Measurements from ENCODE around the gene SLC25A13. TPM values are rescaled to one million over a fixed set of nuclear protein-coding genes. Genes with fewer than 3 reads are reported as not detected.

The SLC25A13 gene
- total and polyA plus RNA-seq, 2 of the 8 experiments (the other 6 are each of a cell fraction or from before 2014, with no cell fraction given): 30.8 to 85.4 TPM

GRCh38 chr7:96284835-96285234 lies 37.1 kb downstream of the SLC25A13 start:
- FAIRE-seq: no peak
- WGBS, 2 experiments (ENCODE audit: extremely low coverage in 1 of 2, insufficient coverage in 1 of 2, insufficient read length in 1 of 2, insufficient replicate concordance in 2 of 2, low coverage in 1 of 2, low lambda C conversion rate in 2 of 2, missing lambda C conversion rate in 1 of 2): 86% methylated on average over 3 of the region's 3 CpGs; no CpG with 5 or more reads in 1 of the 2 experiments

More at GRCh38 chr7:96284835-96285234, 37.1 kb downstream of the SLC25A13 start:
- H3K79me1 ChIP-seq (ENCODE audit: low read depth, low read length): peaks cover 5% of the 10 kb centered on the region
- no peak overlapping the region for H4K5ac ChIP-seq (ENCODE audit: insufficient read length, low read depth, low read length)
- no peak overlapping the region for H3K14ac ChIP-seq (ENCODE audit: insufficient read length)
- no peak overlapping the region for H3K18ac ChIP-seq (ENCODE audit: extremely low read depth, low read length)
- no peak overlapping the region for H2BK20ac ChIP-seq (ENCODE audit: low read length)
- H3K9ac ChIP-seq (replicated peaks in 1 of 4; ENCODE audit: extremely low read depth in 1 of 4, low read depth in 3 of 4, low read length in 3 of 4): no peak overlapping the region
- H3K4me3 ChIP-seq (ENCODE audit: extremely low read depth in 1 of 4, insufficient read depth in 2 of 4, low read depth in 3 of 4, low read length in 4 of 4): no peak overlapping the region
- no peaks in the 10 kb centered on the region; a peak in 2 of 7 replicates for H3K4me1 ChIP-seq (replicated peaks in 1 of 4; ENCODE audit: control insufficient read depth in 3 of 4, insufficient read depth in 4 of 4, low read length in 3 of 4)
- H2AK5ac ChIP-seq (ENCODE audit: low read depth, low read length): no peak overlapping the region
- no peak overlapping the region for H4K8ac ChIP-seq (ENCODE audit: extremely low read depth, insufficient read depth, low read length)
- H2BK12ac ChIP-seq (ENCODE audit: low read depth, low read length): no peak overlapping the region
- H3K27ac ChIP-seq (ENCODE audit: low read depth, low read length): no peak overlapping the region
- no peak for TF ChIP-seq RAD21 (IDR thresholded peaks at IDR 0.05 in 1 of 2, conservative IDR thresholded peaks at IDR 0.05 in 1 of 2; ENCODE audit: low read depth in 2 of 2, low read length in 2 of 2)
- no peak for TF ChIP-seq MAX (IDR thresholded peaks at IDR 0.05)
- no peak for TF ChIP-seq KDM4A (IDR thresholded peaks at IDR 0.05; ENCODE audit: low read depth, low read length, severe bottlenecking)
- no peak for TF ChIP-seq YY1 (IDR thresholded peaks at IDR 0.05; ENCODE audit: low read depth, low read length)
- TF ChIP-seq BACH1 (IDR thresholded peaks at IDR 0.05; ENCODE audit: low read length): no peak
- TF ChIP-seq EGR1 (IDR thresholded peaks at IDR 0.05; ENCODE audit: borderline replicate concordance, low read depth, low read length): no peak
- no peak for TF ChIP-seq SP1 (IDR thresholded peaks at IDR 0.05; ENCODE audit: low read depth, low read length)
- H3K56ac ChIP-seq (replicated peaks; ENCODE audit: insufficient read length, low read depth, low read length): no peak overlapping the region
- peaks cover 0 to 3% (median 1%) of the 10 kb centered on the region in 4 experiments; a peak in 3 of 8 replicates for H3K36me3 ChIP-seq (ENCODE audit: control insufficient read depth in 2 of 4, insufficient read depth in 4 of 4, low read length in 3 of 4)
- no peak overlapping the region for H2BK120ac ChIP-seq (replicated peaks; ENCODE audit: low read depth, low read length)
- H3K9me3 ChIP-seq (ENCODE audit: insufficient read depth in 2 of 2, low read depth in 1 of 2, low read length in 1 of 2): peaks cover 3 to 6% of the 10 kb centered on the region in 2 experiments; a peak in 1 of 4 replicates
- no peaks in the 10 kb centered on the region for H3K23me2 ChIP-seq (ENCODE audit: low read depth, low read length)
- no peak overlapping the region for H2BK15ac ChIP-seq (ENCODE audit: low read length)
- no peak overlapping the region for H3K23ac ChIP-seq (ENCODE audit: insufficient read length)
- CTCF ChIA-PET (ENCODE audit: partially characterized antibody): no interaction called here
- peaks cover 6 to 8% of the 10 kb centered on the region in 2 experiments for H4K20me1 ChIP-seq (replicated peaks in 1 of 2; ENCODE audit: control insufficient read depth in 1 of 2, insufficient read depth in 2 of 2, low read length in 2 of 2)
- no peak overlapping the region for H3K4me2 ChIP-seq (ENCODE audit: insufficient read depth in 1 of 2, low read depth in 2 of 2, low read length in 2 of 2)
- no peaks in the 10 kb centered on the region for H3K27me3 ChIP-seq (replicated peaks in 1 of 4; ENCODE audit: control insufficient read depth in 3 of 4, extremely low read depth in 1 of 4, insufficient read depth in 3 of 4, low read length in 3 of 4)
- peaks cover 4 to 44% of the 10 kb centered on the region in 2 experiments; a peak in 3 of 4 replicates for H3K79me2 ChIP-seq (ENCODE audit: control insufficient read depth in 1 of 2, insufficient read depth in 2 of 2, low read length in 2 of 2)
- H3K4ac ChIP-seq (replicated peaks; ENCODE audit: insufficient read length, low read depth, low read length): no peak overlapping the region
- no peak overlapping the region for H2BK5ac ChIP-seq (ENCODE audit: low read depth, low read length)
- no peak for DNase-seq (ENCODE audit: low read depth in 1 of 2, low spot score in 2 of 2)
- no peak overlapping the region for H2AFZ ChIP-seq (ENCODE audit: low read length)
- no peak overlapping the region for H4K91ac ChIP-seq (replicated peaks; ENCODE audit: insufficient read length, low read length)
- POLR2A ChIA-PET (ENCODE audit: partially characterized antibody): no interaction called here

Data from H1 (cell line).